Stimulated activated CD8-positive, alpha-beta memory T cell treated with anti-CD3 and anti-CD28 coated beads, Interleukin-7, amount 100 ng/mL, for 1 hour (primary cell): Measurements from ENCODE around the gene CCDC122.
"Not testable (repeated sequence)": the region's sequence is repeated elsewhere in the genome, so short reads cannot be mapped to it uniquely, and the experiment has no call there.

Experiments used
- DNase-seq, 2 donors: peaks; one replicate each; pipeline ENCODE4 v3.0.0-alpha.2; 2020; ENCODE audit warnings: low read depth in 2 of 2

The CCDC122 gene

DNA sequence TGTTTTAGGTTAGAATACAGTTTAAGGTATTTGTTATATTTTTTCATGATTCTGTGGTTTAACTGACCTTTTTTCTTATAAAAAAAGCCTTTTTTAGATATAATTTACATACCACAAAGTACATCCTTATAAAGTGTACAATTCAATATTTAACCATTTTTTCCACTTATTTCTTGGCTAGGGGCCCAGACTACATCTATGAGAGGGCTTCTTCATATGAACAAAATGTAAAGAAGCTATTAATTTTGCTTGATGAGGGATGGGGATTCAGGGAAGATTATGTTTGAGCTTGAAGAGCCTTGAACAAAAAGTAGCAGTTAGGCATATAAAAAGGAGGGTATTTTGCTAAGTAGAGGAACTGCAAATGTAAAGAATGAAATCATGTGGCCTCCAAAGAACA is 2.2 kb downstream of the CCDC122 start:
- DNase-seq, result no peak

DNA sequence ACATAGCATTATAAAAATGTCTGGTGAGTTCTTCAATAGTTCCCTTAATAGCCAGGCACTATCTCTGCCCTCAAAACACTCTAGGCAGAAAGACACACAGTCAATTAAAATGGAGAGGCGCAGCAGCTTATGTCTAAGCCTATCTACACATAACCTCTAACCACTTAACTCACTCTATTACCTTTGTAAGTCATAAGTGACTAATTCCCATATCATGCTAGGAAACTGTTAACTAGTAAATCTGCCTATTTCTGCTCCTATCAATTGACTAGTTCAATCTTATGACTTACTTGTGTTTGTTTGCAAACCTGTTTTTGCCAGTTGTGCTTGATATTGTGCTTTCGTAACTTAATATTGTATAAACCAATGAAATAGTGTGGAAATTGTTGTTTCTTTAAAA is 3.2 kb downstream of the CCDC122 start:
- no peak for DNase-seq

DNA sequence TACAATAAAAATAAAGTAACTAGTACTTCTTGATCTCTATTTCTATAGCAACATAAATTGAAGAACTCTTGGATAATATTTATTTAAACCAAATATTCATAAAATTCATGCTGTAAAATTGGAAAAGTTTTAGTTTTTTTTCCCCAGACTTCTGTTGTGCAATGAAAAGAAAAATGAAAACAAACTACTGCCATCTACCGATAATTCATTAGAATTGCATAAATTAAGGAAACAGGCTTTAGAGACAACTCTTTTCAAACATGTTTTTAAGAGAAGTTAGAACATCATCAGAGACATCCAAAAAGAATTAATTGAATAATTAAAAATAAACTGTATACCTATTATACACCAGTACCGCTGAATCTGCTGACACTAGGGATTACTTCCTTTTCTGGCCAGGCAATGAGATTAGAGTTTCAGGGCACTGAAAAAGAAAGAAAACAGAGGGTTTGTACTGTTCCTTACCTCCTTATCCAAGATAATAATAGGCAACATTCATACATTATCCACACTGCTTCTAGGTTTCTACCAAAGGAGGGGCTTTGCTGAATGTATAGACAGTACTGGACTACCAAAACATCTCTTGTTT is 4.9 kb downstream of the CCDC122 start:
- no peak for DNase-seq

DNA sequence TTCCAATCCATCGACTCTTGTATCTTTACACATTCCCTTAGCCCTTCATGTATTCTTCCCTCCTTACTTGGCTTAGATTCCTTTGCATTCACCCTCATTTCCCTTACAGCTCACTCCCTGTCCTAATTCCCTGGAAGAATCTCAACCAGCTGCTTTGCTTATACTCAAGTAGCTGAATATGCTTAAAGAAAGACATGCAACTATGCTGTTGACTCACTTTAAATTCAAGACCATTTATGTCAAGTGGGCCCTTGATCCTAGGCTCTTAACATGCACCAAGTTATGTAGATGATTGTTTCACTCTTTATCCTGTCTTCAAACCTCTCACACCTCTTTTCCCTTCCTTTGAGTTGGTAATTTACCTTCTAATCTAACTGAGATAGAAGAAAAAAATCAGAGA is 7.4 kb downstream of the CCDC122 start:
- no peak for DNase-seq

DNA sequence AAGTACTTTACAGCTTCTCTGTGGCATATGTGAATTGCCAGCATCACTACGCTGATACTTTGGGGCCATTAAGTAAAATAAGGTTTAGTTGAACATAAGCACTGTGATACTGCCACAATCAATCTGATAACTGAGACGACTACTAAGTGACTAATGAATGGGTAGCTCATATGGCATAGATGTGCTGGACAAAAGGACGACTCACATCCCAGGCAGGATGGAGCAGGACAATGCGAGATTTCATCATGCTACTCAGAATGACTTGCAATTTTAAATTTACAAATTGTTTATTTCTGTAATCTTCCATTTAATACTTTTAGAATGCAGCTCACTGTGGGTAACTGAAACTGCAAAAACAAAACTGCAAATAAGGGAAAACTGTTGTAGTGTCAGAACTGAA is 13.6 kb downstream of the CCDC122 start:
- DNase-seq, result no peak

DNA sequence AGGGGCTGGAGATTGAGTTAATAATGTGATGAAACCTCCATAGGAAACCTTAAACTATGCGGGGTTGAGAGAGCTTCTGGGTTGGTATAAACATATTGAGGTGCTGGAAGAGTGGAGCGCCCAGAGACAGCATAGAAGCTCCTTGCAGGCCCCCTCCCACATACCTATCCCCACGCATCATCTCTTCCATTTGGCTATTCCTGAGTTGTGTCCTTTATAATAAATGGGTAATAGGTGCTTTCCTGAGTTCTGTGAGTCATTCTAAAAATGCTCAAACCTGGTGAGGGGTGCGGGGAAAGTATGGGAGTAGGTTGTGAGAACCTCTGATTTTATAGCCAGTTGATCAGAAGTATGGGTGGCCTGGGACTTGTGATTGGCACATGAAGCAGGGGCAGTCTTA is 14.6 kb downstream of the CCDC122 start:
- DNase-seq, result no peak

DNA sequence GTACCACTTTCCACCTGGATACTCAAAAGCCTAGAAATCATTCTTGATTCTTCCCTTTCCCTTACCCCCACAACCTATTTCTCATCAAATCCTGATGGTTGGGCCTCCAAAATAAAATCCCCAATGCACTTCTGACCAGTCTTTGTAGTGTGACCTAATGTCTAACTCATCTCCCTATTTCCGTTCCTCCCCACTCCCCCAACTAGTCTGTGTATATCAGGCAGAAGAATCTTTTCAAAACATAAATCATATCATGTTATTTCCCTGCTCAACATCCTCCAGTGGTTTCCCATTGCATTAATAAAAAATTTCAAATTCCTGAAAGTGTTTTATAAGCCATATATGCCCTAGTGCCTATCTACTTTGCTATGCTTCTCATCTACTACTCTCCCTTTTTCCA is 17.7 kb downstream of the CCDC122 start:
- no peak for DNase-seq

DNA sequence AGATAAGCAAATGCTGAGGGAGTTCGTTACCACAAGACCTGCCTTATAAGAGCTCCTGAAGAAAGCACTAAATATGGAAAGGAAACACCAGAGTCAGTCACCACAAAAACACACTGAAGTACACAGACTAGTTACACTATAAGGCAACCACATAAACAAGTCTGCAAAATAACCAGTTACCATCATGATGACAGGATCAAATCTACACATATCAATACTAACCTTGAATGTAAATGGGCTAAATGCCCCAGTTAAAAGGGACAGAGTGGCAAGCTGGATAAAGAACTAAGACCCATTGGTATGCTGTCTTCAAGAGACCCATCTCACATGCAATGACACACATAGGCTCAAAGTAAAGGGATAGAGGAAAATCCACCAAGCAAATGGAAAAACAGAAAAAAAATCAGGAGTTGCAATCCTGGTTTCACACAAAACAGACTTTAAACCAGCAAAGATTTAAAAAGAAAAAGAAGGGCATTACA is 26.6 kb downstream of the CCDC122 start:
- DNase-seq, result no peak

DNA sequence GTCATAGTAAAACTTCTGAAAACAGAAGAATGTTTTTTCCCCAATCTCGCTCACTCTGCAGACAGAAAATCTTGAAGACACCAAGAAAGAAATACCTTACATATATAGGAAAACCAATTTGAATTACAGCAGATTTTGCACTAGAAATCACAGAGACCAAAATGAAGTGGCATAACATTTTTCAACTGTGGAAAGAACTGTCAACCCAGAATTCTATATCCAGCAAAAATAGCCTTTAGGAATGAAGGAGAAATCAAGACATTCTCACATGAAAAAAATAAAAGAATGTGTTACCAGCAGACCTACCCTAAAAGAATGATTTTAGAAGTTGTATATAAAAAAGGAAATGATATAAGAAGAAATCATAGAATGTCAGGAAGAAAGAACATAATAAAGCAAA is 28.7 kb downstream of the CCDC122 start:
- DNase-seq, result no peak

DNA sequence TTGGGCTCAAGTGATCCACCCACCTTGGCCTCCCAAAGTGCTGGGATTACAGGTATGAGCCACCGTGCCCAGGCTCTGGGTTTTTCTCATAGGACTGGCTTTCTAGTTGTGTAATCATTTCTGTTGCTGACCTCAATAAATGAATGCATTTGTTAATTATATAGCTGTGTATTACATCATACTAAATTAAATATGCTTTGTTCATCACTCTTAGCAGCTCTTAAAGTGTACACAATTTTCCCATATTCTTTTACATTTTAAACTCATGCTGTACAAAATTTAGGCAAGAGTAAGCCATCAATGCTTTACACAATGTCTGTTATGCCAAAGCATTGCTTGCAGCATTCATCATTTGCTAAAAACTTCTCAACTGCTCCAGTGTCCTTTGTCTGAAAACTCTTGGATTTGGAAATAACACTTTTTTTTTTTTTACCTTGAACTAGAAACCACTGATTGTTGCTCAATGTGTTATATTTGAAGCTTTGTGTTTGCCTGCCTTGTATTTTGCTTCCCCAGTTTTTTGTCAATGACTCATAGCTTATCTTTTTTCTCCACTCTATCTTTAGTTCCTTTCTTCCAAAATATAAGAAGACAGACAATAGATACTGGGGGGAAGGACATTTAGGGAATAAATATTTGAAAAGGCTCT is 31.4 kb downstream of the CCDC122 start:
- no peak for DNase-seq

DNA sequence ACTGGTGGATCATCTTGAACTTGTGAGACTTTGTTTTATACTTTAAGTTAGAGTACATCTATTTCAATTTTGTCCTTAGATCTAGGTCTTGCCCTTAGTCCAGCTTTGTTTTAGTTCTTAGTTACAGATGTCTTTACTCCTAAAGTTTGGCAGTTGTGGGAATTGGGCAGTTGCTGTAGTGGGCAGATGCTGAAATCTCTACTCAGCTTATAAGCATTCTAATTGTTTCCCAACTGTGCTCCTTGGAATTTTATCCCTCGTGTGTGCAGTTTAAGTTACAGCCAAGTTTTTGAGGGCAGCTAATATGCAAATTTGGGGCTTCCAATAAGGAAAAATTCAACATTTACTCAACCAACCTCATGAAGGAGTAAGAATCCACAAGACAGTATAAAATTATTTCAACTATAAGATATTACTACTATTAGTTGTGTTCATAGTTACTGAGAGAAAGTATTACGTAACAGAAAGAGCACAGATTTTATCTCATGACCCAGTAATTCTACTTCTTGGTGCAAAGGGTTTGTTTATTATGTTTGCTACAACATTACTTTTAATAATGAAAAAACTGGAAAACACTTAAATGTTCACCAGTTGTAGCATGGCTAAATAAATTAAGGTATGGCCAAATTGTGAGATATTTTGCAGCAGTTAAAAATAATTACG is 32.9 kb downstream of the CCDC122 start:
- DNase-seq, result no peak

DNA sequence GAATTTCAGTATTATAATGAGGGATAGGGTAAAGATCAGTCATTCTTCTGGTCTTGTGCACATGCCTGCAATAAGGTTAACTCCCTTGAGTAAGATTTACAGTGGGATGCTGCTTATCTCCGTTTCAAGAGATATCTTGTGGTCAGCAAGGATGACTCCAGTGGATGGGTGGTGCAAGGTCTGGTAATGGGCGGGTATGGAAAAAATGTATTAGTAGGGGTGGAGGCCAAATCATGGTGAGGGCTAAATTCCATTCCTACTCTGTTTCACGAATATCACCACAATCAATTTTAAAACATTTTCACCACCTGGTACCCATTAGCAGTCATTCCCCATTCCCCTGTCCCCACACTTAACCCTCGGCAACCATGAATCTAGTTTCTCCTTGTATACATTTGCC is 40.6 kb downstream of the CCDC122 start:
- DNase-seq, result no peak

DNA sequence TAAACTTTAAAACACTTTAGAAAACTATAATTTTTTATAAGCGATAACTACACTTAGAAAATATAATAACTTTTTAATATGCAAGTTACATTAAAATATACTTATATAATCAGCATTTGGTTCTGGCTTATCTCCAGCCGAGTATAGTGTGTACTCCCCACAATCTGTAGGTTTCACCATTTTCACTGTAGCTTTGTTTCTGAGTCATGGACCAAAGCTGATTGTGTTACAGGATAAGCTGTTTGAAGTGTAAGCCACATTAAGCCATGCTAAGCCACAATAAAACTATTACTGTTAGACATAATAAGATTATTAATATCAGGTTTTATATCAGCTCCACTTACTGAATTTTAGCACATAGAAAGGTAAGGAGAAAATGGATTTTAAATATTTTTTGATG is 43.8 kb downstream of the CCDC122 start:
- DNase-seq, result no peak

DNA sequence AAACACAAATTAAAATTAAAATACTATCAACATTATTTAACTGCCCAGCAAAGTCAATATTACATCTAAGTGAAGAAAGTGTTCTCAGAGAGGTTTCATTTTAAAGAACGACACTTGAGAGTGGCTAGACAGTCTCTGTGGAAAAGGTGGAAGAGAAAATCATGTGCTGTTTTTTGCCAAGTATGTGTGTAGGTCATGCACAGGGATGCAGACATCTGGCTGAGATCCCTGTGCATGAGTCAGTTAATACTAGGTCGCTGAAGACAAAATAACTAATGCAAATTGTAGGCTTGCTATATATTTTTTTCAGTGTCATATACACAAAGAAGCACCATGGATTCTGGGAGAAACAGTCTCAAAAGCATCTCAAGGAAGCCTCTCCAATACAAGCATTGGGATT is 48.5 kb downstream of the CCDC122 start:
- DNase-seq, result no peak

DNA sequence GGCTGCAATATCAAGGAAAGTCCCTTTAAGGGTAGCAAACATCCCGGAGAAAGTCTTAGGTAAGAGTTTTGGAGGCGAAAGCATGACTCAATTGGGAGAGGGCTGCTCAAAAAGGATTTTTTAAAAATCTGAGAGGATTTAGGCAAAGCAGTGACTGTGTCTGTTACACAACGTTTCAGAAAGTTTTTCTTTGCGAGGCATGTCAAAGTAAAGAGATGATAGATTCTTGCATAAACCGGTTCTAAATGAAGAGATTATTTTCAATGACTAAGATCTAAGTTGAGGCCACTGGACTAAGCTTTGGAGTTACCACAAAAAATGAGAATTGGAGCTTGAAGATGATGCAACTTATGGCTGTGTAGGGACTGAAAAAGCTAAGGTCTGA is 49.1 kb downstream of the CCDC122 start:
- DNase-seq, result no peak

DNA sequence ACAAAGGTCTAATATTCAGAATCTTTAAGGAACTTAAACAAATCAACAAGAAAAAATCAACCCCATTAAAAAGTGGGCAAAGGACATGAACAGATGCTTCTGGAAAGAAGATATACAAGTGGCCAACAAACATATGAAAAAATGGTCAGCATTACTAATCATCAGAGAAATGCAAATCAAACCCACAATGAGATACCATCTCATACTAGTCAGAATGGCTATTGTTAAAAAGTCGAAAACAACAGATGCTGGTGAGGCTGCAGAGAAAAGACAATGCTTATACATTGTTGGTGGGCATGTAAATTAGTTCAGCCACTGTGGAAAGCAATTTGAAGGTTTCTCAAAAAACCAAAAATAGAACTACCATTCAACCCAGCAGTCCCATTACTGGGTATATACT is 54.9 kb downstream of the CCDC122 start:
- not testable (repeated sequence) for DNase-seq

DNA sequence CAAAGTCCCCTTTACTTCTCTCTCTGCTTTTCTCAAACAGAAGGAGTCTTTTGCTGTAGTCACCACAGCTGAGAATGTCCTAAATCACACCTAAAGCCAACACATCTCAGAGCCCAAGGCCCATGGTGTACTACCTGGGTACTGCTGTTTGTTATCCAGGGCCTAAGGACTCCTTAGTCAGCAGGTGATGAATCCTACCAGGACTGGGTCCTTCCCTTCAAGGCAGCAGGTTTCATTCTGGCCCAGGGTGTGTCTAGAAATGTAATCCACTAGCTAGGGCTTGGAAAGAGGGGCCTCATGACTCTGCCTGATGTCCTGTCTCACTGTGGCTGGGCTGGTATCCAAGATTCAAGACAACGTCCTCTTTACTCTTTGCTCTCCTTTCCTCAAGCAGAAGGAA is 56.6 kb downstream of the CCDC122 start:
- no peak for DNase-seq

DNA sequence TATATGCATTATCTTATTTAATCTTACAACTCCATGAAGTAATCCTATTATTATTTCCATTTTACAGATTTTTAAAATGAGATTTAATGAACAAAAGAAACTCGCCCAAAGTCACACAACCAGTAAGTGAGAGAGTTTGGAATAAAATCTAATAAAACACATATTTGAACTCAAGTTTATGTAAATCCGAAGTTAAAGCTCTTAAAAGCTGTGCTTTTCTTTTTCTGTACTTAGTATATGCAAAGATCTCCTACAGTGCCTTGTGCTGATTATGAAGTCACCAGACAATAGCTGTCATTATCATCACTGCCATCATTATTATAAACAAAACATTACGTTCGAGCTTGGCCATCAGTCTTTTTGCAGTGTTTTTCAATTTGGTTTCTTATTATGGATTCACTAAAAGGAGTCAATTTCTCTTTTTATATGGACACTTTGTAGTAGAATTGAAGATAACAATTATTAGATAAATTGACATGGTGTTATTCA is 63.1 kb downstream of the CCDC122 start:
- no peak for DNase-seq

DNA sequence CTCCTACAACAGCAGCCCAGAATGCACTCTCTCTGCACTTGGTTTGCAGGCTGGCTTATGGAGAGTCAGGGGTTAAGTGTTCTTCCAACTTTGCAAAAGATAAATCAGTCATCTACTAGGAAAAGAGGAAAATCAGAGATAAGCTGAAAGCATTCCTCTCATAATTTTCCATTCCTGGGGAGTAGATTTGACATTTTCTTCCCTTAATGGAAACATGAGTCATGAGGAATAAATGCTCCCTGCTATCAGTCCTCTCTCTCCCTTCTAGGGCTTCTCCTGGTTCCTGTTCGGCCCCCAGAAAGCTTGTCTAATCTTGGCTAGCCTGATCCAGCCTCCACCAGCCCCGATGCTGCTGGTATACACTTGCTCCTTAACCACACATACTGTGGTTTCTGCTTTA is 64.3 kb downstream of the CCDC122 start:
- no peak for DNase-seq

DNA sequence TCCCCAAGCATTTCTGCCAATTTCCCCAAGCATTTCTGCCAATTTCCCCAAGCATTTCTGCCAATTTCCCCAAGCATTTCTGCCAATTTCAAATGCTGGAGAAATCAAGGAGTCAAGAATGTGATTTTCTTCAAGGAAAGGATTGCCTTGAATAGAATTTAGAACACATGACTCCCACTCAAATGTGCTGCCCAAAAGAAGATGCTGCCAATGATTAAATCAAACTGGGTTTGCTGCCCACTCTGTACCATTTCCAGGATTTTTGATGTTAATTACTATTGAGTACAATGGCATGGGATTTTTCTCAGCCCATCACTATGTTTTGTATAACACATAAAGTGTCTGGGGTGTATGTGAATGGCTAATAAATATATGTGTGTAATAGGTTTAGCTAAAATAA is 70.9 kb downstream of the CCDC122 start:
- DNase-seq, result no peak

DNA sequence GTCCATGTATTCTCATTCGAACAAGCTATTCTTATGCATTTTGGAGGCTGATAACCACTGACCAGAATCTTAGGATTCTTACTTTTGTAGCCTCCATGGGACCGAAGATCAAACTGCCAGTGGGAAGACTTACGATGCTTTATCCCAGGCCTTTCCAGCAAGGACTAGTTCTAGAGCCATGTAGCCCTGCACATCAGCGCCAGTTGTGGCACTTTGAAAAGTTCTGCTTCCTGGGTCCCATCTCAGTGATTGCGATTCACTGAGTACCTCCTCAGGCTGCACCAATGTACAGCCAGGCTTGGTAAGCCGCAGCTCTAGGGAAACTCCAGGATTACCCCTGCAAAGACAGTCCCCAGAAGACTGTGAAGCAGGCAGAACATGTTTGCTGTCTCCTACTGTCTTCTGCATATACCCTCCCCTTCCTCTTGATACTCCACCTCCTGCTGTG is 73.8 kb downstream of the CCDC122 start:
- DNase-seq, result no peak

DNA sequence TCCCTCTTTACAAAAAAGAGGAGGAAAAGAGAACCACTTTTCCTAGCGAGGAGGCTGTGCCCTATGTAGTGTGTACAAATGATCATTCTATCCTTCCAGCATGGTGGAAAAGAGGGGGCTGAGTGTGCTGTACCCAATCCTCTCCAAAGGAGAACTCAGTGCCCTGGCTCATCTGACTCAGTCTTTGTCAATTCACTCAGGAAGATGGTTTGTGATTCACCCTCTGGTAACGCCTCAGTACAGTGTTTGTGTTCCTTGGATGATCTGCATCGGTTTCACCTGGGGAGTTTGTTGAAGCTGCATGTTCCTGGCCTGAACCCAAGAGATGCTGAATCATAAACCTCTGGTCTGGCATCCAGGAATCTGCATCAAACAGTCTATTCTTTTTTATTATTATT is 74.5 kb downstream of the CCDC122 start:
- DNase-seq, result no peak

DNA sequence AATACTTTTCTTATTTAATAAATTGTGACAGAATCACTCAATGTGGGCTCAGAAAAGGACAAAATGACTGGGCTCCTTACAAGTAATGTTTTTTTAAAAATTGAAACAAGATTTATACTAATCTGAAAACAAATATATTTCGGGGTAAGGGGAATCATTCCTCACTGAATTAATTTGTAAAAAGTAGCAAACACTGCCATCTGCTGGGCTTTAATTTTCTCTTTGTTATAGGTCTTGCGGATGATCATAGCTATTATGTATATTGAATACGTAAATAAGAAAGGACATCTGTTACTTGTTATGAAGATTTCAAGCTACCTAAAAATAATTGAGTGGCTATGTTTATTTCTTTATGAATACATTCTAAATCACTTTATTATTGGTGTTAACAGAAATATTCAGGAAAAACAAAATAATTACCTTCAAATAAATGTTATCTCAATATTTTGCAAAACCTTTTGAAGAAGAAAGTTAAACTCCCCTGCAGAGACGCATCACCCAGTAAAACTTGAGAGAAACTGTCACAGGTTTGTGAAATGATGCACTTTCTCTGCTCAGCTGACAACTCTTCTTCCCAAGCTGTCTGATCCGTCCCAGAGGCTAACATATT is 75.0 kb downstream of the CCDC122 start:
- no peak for DNase-seq
